GM23338 (cell line): ENCODE results near the gene NKD1. TPM values are rescaled to one million over a fixed set of nuclear protein-coding genes. Genes with fewer than 3 reads are reported as not detected.

Experiments
- ATAC-seq: fragments of 200-7000 bp; cut with Tn5 transposase; 3 replicates; pipeline ENCODE4 v1.9.1; 2020
- DNase-seq: peaks from one replicate; pipeline ENCODE4 v3.0.0-alpha.2; 2015; ENCODE audit warnings: low spot score
- H2AFZ ChIP-seq: fragments of 200-600 bp; sonication (generic); 2 replicates; pipeline ENCODE4 v1.8.0; 2016; ENCODE audit warnings: antibody characterized with exemption, mild to moderate bottlenecking, moderate library complexity
- H3F3A ChIP-seq: fragments of 200-600 bp; sonication (generic); replicated peaks from 2 replicates; pipeline ENCODE4 v1.8.0; 2017; ENCODE audit warnings: antibody characterized with exemption, mixed run types, low read depth
- H3K27ac ChIP-seq: fragments of 200-600 bp; sonication (generic); 2 replicates; pipeline ENCODE4 v1.6.1; 2016; ENCODE audit warnings: low read depth
- H3K27me3 ChIP-seq: fragments of 200-600 bp; sonication (generic); 2 replicates; pipeline ENCODE4 v1.8.0; 2016; ENCODE audit warnings: mild to moderate bottlenecking, mixed run types, moderate library complexity; ENCODE audit not compliant: insufficient read depth
- H3K36me3 ChIP-seq: fragments of 200-600 bp; sonication (generic); 2 replicates; pipeline ENCODE4 v1.8.0; 2016; ENCODE audit warnings: mild to moderate bottlenecking; ENCODE audit not compliant: insufficient read depth
- H3K4me1 ChIP-seq: fragments of 200-600 bp; sonication (generic); 2 replicates; pipeline ENCODE4 v1.8.0; 2016; ENCODE audit warnings: mild to moderate bottlenecking, moderate library complexity; ENCODE audit not compliant: insufficient read depth
- H3K4me2 ChIP-seq: fragments of 200-600 bp; sonication (generic); 2 replicates; pipeline ENCODE4 v1.7.1; 2017; ENCODE audit warnings: mixed run types
- H3K4me3 ChIP-seq: fragments of 200-600 bp; sonication (generic); 2 replicates; pipeline ENCODE4 v1.6.1; 2016; ENCODE audit warnings: mixed run types
- H3K79me2 ChIP-seq: fragments of 200-600 bp; sonication (generic); replicated peaks from 2 replicates; pipeline ENCODE4 v1.8.0; 2017; ENCODE audit warnings: mild to moderate bottlenecking; ENCODE audit not compliant: insufficient read depth
- H3K9me2 ChIP-seq: fragments of 200-600 bp; sonication (generic); 2 replicates; pipeline ENCODE4 v1.8.0; 2017; ENCODE audit not compliant: insufficient read depth
- H4K20me1 ChIP-seq: fragments of 200-600 bp; sonication (generic); replicated peaks from 2 replicates; pipeline ENCODE4 v1.8.0; 2017; ENCODE audit warnings: mild to moderate bottlenecking; ENCODE audit not compliant: insufficient read depth
- H3K27ac Mint-ChIP-seq: 2 replicates; pipeline ENCODE4 v1.8.0; 2020; ENCODE audit warnings: inconsistent platforms, mild to moderate bottlenecking, moderate library complexity, mixed read lengths
- H3K27me3 Mint-ChIP-seq: 3 replicates; pipeline ENCODE4 v1.8.0; 2022; ENCODE audit warnings: low read depth, mild to moderate bottlenecking, moderate library complexity, mixed read lengths, inconsistent platforms; ENCODE audit not compliant: insufficient read depth, poor library complexity
- H3K36me3 Mint-ChIP-seq: 3 replicates; pipeline ENCODE4 v1.8.0; 2021; ENCODE audit warnings: low read depth, mild to moderate bottlenecking, inconsistent platforms, moderate library complexity, mixed read lengths
- H3K4me1 Mint-ChIP-seq: 3 replicates; pipeline ENCODE4 v1.8.0; 2020; ENCODE audit warnings: mild to moderate bottlenecking, inconsistent platforms, mixed read lengths
- H3K4me3 Mint-ChIP-seq: 3 replicates; pipeline ENCODE4 v1.8.0; 2021; ENCODE audit warnings: moderate library complexity, mild to moderate bottlenecking, inconsistent platforms, mixed read lengths
- H3K9me3 Mint-ChIP-seq: 3 replicates; pipeline ENCODE4 v1.8.0; 2020; ENCODE audit warnings: moderate library complexity, mild to moderate bottlenecking, inconsistent platforms, mixed read lengths
- CREB1 ChIP-seq: fragments of 250-450 bp; sonication (Bioruptor Pico); IDR thresholded peaks from 2 replicates; pipeline ENCODE4 v1.5.0; 2020; ENCODE audit warnings: low read depth, mild to moderate bottlenecking, moderate library complexity
- CTCF ChIP-seq, 2 experiments: fragments of 200-600 bp in 1 of 2; sonication (generic) in 1 of 2; conservative IDR thresholded peaks; 2 replicates each; pipeline versions ENCODE4 v1.5.1 to v1.6.1; 2016 to 2017; ENCODE audit warnings: antibody characterized with exemption in 2 of 2, low read depth in 2 of 2, mild to moderate bottlenecking in 2 of 2, moderate library complexity in 1 of 2
- ETS1 ChIP-seq: IDR thresholded peaks from 2 replicates; pipeline ENCODE4 v1.6.1; 2016; ENCODE audit warnings: antibody characterized with exemption
- EZH2 ChIP-seq: fragments of 200-600 bp; sonication (generic); IDR thresholded peaks from one replicate; pipeline ENCODE4 v1.8.0; 2017; ENCODE audit warnings: antibody characterized with exemption, mild to moderate bottlenecking, low read depth; ENCODE audit not compliant: unreplicated experiment
- EZH2phosphoT487 ChIP-seq: fragments of 200-600 bp; sonication (generic); IDR thresholded peaks from one replicate; pipeline ENCODE4 v1.8.1; 2018; ENCODE audit warnings: antibody characterized with exemption; ENCODE audit not compliant: unreplicated experiment
- JUNB ChIP-seq: IDR thresholded peaks from one replicate; pipeline ENCODE4 v1.6.1; 2016; ENCODE audit warnings: antibody characterized with exemption; ENCODE audit not compliant: unreplicated experiment
- NANOG ChIP-seq: IDR thresholded peaks from 2 replicates; pipeline ENCODE4 v1.6.1; 2016; ENCODE audit warnings: antibody characterized with exemption, borderline replicate concordance
- POLR2AphosphoS5 ChIP-seq: IDR thresholded peaks from 2 replicates; pipeline ENCODE4 v1.6.1; 2016; ENCODE audit warnings: antibody characterized with exemption, low read depth
- REST ChIP-seq: IDR thresholded peaks from one replicate; pipeline ENCODE4 v1.6.1; 2018; ENCODE audit warnings: antibody characterized with exemption; ENCODE audit not compliant: unreplicated experiment
- ZNF114 ChIP-seq: fragments of 250-450 bp; sonication (Bioruptor Pico); IDR thresholded peaks from 2 replicates; pipeline ENCODE4 v1.5.0; 2020; ENCODE audit warnings: mild to moderate bottlenecking, moderate library complexity
- ZNF331 ChIP-seq: fragments of 250-450 bp; sonication (Bioruptor Pico); IDR thresholded peaks from 2 replicates; pipeline ENCODE4 v1.5.0; 2020; ENCODE audit warnings: low read depth, mild to moderate bottlenecking, moderate library complexity
- polyA plus RNA-seq: library from polyadenylated mRNA; unstranded; fragments of >200 nt; fragmentation: Nextera tagmentation; extraction: Ambion mirVana; gene quantifications from 2 replicates; pipeline ENCODE4 v1.2.1, GENCODE V29; 2016
- total RNA-seq: library from RNA; depleted of rRNA; stranded (reverse); fragments of >200 nt; shearing (Covaris generic); gene quantifications from 2 replicates; pipeline ENCODE4 v1.2.3, GENCODE V29; 2014

The NKD1 gene
- total and polyA plus RNA-seq, 2 experiments from 2014 or later, result 2.1 to 2.3 TPM

DNA sequence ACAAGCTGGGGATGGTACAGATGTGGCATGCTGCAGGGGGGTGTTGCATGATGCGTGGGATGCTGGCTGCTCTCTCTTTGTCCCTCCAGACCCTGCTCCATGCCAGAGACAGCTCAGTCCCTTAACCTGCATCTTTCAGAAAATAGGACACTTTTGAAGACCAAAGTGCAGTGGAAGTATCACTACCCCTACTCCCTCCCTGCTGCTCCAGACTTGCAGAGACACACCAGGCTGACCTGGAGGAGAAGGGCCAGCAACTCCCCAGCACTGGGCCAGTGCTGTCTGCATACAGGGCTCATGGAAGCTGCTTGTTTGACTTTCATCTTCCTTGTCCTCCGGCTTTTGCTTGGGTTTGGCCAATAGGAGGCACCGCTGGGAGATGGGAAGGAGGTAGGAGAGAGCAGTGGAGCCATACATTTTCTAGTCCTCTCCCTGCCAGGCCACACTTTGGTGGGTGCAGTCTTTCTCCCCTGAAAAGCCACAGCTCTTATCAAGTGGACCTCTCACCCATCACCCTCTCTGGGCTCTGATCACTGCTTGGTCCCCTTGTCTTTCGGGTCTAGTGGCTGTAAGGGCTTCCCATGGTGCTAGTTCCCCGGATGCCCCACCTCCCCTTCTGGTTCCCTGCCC lies 46.1 kb upstream of the NKD1 start:
- 0 out of 2 replicates have a peak, but pooled peaks cover 4% of the 10 kb centered on the region for H3K9me2 ChIP-seq
- peaks cover 9% of the 10 kb centered on the region for H3K4me1 ChIP-seq
- TF ChIP-seq CTCF (conservative IDR thresholded peaks at IDR 0.05; ENCODE audit: low read depth in 2 of 2) (peak in 1 of 2 experiments; percentile 32; a peak in 2 of 4 replicates), POLR2AphosphoS5 (no peak)
- no peak overlapping the region for H3K4me3 ChIP-seq
- Mint-ChIP-seq H3K4me3 (no peak overlapping the region), H3K36me3 (no peaks in the 10 kb centered on the region), H3K27ac (no peak overlapping the region), H3K4me1 (peaks cover 17% of the 10 kb centered on the region), H3K9me3 (no peaks in the 10 kb centered on the region), H3K27me3 (no peaks in the 10 kb centered on the region)
- no peaks in the 10 kb centered on the region for H3K79me2 ChIP-seq
- no peak overlapping the region for H3K4me2 ChIP-seq
- no peaks in the 10 kb centered on the region for H3F3A ChIP-seq
- H4K20me1 ChIP-seq, result no peaks in the 10 kb centered on the region
- ATAC-seq, result no peak
- no peak overlapping the region for H2AFZ ChIP-seq
- no peaks in the 10 kb centered on the region for H3K27me3 ChIP-seq
- no peaks in the 10 kb centered on the region for H3K36me3 ChIP-seq
- DNase-seq, result no peak
- no peak overlapping the region for H3K27ac ChIP-seq

GRCh38 chr16:50502616-50503011 lies 45.6 kb upstream of the NKD1 start:
- no peak for ATAC-seq
- Mint-ChIP-seq H3K4me1 (peaks cover 17% of the 10 kb centered on the region), H3K36me3 (no peaks in the 10 kb centered on the region), H3K27me3 (peaks cover under 1% of the 10 kb centered on the region), H3K4me3 (no peak overlapping the region), H3K9me3 (no peaks in the 10 kb centered on the region), H3K27ac (no peak overlapping the region)
- Histone ChIP-seq H3K4me3 (no peak overlapping the region), H3K36me3 (no peaks in the 10 kb centered on the region), H2AFZ (no peak overlapping the region), H3F3A (no peaks in the 10 kb centered on the region), H3K4me1 (peaks cover 9% of the 10 kb centered on the region), H3K27ac (no peak overlapping the region), H3K4me2 (no peak overlapping the region), H3K79me2 (no peaks in the 10 kb centered on the region), H4K20me1 (no peaks in the 10 kb centered on the region), H3K27me3 (no peaks in the 10 kb centered on the region), H3K9me2 (0 out of 2 replicates have a peak, but pooled peaks cover 3% of the 10 kb centered on the region)
- TF ChIP-seq CTCF (conservative IDR thresholded peaks at IDR 0.05; ENCODE audit: low read depth in 2 of 2), result no peak
- no peak for TF ChIP-seq ETS1
- no peak for TF ChIP-seq NANOG
- no peak for TF ChIP-seq JUNB
- TF ChIP-seq EZH2phosphoT487, result no peak
- no peak for TF ChIP-seq POLR2AphosphoS5
- no peak for TF ChIP-seq REST
- TF ChIP-seq CREB1 (CRISPR knock-in tag), result no peak
- no peak for TF ChIP-seq ZNF114 (CRISPR knock-in tag)
- no peak for TF ChIP-seq ZNF331 (CRISPR knock-in tag)
- no peak for TF ChIP-seq EZH2
- DNase-seq, result no peak
